Mammary epithelial cell (primary cell): ENCODE measurements around the gene WDFY3.

Experiments
- EZH2 ChIP-seq: IDR thresholded peaks from 2 replicates; pipeline ENCODE4 v1.6.1; 2012; ENCODE audit warnings: low read length, inconsistent platforms, borderline replicate concordance
- TF ChIP-seq, protein P1 (sequence below), 2 donors: IDR thresholded peaks in 1 of 2; conservative IDR thresholded peaks in 1 of 2; 2 replicates each; pipeline ENCODE4 v1.5.1; 2011 to 2012; ENCODE audit warnings: inconsistent platforms in 2 of 2, low read length in 2 of 2, mild to moderate bottlenecking in 2 of 2, control low read depth in 1 of 2, low read depth in 1 of 2; ENCODE audit not compliant: insufficient read depth in 1 of 2; ENCODE audit errors: extremely low read depth in 1 of 2

DNA sequence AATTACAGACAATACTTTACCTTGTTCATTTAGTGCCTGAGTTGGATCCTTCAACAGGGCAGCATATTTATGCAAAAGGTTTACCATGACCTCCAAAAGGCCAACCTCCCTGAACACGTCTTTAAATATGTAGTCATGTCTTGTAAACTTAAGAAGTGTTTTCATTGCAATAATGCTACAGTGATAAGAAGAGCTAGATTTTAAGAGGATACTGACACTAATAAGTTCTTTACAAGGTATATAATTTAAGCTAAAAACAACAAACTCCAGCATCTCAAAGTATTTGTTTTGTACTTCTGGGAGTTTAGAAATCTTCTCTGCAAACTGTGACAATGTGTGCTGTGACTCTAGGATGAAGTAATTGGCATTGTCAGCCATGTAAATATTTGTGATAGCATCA lies 145.4 kb downstream of the WDFY3 start:
- TF ChIP-seq, protein P1, sequence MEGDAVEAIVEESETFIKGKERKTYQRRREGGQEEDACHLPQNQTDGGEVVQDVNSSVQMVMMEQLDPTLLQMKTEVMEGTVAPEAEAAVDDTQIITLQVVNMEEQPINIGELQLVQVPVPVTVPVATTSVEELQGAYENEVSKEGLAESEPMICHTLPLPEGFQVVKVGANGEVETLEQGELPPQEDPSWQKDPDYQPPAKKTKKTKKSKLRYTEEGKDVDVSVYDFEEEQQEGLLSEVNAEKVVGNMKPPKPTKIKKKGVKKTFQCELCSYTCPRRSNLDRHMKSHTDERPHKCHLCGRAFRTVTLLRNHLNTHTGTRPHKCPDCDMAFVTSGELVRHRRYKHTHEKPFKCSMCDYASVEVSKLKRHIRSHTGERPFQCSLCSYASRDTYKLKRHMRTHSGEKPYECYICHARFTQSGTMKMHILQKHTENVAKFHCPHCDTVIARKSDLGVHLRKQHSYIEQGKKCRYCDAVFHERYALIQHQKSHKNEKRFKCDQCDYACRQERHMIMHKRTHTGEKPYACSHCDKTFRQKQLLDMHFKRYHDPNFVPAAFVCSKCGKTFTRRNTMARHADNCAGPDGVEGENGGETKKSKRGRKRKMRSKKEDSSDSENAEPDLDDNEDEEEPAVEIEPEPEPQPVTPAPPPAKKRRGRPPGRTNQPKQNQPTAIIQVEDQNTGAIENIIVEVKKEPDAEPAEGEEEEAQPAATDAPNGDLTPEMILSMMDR (conservative IDR thresholded peaks at IDR 0.05 in 1 of 2, IDR thresholded peaks at IDR 0.05 in 1 of 2; ENCODE audit: extremely low read depth in 1 of 2, insufficient read depth in 1 of 2, low read depth in 1 of 2, low read length in 2 of 2), result no peak
- TF ChIP-seq EZH2, result no peak
